SU-DHL-6 (cell line): ENCODE results near the gene NCKIPSD.

Experiments used
- CTCF ChIP-seq: fragments of 200-600 bp; sonication (generic); IDR thresholded peaks from one replicate; pipeline ENCODE4 v1.5.1; 2017; ENCODE audit warnings: antibody characterized with exemption, mild to moderate bottlenecking, low read length, moderate library complexity; ENCODE audit not compliant: insufficient read depth, poor library complexity, severe bottlenecking
- EZH2phosphoT487 ChIP-seq: fragments of 200-600 bp; sonication (generic), shearing (Covaris generic); conservative IDR thresholded peaks from 2 replicates; pipeline ENCODE4 v1.6.1; 2018; ENCODE audit warnings: mild to moderate bottlenecking, antibody characterized with exemption, low read length, moderate library complexity, mixed read lengths

DNA sequence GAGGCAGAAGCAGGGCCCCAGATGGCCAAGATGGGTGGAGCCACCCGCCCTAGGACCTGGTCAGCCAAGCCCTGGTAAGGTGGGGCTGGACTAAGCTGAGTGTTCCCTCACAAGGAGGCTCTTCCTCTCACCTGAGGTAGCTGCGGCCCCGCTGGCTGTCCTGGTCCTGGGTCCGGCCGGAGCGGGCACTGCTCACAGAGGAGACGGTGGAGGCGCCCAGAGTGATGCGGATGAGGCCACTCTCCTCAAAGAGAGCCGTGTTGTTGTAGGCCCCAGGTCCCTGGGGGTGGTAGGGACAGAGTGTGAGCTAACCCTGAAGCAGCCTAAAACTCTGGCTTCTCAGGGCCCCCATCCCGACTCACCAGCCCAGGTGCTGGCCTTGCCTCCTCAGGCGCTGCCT is 43.1 kb downstream of the NCKIPSD start:
- TF ChIP-seq CTCF (no peak), EZH2phosphoT487 (no peak)
